Effector memory CD4-positive, alpha-beta T cell (primary cell): ENCODE data around the gene PDE11A.

ENCODE experiments used
- DNase-seq, 3 donors: peaks; one replicate each; pipeline ENCODE4 v3.0.0-alpha.2; 2020
- H3K27ac ChIP-seq: 2 replicates; pipeline ENCODE4 v1.7.0; 2013; ENCODE audit warnings: mild to moderate bottlenecking, low read length, moderate library complexity; ENCODE audit not compliant: insufficient read depth, poor library complexity, severe bottlenecking
- H3K27me3 ChIP-seq: replicated peaks from 2 replicates; pipeline ENCODE4 v1.7.0; 2013; ENCODE audit warnings: mild to moderate bottlenecking, low read length; ENCODE audit not compliant: insufficient read depth, control insufficient read depth, poor library complexity, severe bottlenecking
- H3K36me3 ChIP-seq: 2 replicates; pipeline ENCODE4 v1.7.0; 2013; ENCODE audit warnings: mild to moderate bottlenecking, low read length, moderate library complexity; ENCODE audit not compliant: control insufficient read depth, insufficient read depth
- H3K4me1 ChIP-seq: 2 replicates; pipeline ENCODE4 v1.7.0; 2013; ENCODE audit warnings: low read length, mild to moderate bottlenecking; ENCODE audit not compliant: control insufficient read depth, insufficient read depth, poor library complexity, severe bottlenecking
- H3K4me3 ChIP-seq: 2 replicates; pipeline ENCODE4 v1.7.0; 2013; ENCODE audit warnings: low read length, low read depth, mild to moderate bottlenecking; ENCODE audit not compliant: insufficient read depth, poor library complexity, severe bottlenecking
- H3K9me3 ChIP-seq: 2 replicates; pipeline ENCODE4 v1.7.0; 2013; ENCODE audit warnings: mild to moderate bottlenecking, low read length, moderate library complexity; ENCODE audit not compliant: control insufficient read depth

Gene PDE11A

GRCh38 chr2:177680866-177681712 lies 391.5 kb downstream of the PDE11A start:
- Histone ChIP-seq H3K27ac (no peak overlapping the region), H3K36me3 (no peaks in the 10 kb centered on the region), H3K27me3 (no peaks in the 10 kb centered on the region), H3K4me1 (no peaks in the 10 kb centered on the region), H3K9me3 (no peaks in the 10 kb centered on the region), H3K4me3 (no peak overlapping the region)
- no peak for DNase-seq

DNA sequence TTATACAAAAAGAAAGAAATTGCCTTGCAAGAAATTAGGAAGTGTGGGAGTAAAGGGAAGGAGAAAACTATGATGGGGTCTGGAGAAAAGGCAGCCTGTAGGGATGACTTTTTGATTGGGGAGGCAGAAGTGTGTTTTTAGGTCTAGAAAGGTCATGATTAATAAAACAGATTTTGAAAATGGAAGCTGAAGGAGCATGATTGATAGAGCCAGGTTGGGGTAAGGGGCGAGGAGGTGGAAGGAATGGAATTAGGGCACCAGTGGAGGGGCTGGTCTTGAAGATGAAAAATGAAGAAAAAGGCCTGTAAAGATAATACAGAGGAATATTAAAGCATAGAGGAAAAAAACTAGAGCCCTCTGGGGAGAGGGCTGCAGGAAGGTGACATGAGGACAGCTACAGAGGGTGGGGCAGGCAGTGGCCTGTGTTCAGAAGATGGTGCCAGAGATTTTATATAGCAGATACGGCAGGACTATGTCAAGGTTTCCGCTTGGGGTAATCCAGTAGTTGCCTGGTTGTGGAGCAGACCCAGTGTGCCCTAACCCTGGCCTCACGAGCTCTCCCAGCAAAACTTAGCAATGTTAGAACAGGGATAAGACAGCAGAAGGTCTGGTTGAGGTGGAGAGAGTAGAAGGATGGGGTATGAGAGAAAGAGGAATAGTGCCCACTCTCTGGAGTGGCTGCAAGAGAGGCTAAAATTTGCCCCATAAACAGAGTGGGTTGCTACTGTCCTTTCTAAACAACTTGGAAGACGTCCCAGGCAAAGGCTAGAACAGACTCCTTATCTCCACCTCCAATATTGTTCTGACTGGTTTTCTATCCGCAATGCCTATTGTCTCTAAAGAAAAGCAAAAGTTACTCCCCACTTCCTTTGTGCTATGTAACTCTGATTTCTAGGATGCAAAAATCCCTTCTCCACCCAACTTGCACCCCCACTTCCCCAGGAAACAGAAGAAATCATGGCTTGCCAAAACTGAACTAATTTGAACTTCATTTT lies 392.7 kb downstream of the PDE11A start:
- Histone ChIP-seq H3K4me3 (no peak overlapping the region), H3K36me3 (no peaks in the 10 kb centered on the region), H3K27ac (no peak overlapping the region), H3K4me1 (no peaks in the 10 kb centered on the region), H3K9me3 (no peaks in the 10 kb centered on the region), H3K27me3 (no peaks in the 10 kb centered on the region)
- DNase-seq = no peak

DNA sequence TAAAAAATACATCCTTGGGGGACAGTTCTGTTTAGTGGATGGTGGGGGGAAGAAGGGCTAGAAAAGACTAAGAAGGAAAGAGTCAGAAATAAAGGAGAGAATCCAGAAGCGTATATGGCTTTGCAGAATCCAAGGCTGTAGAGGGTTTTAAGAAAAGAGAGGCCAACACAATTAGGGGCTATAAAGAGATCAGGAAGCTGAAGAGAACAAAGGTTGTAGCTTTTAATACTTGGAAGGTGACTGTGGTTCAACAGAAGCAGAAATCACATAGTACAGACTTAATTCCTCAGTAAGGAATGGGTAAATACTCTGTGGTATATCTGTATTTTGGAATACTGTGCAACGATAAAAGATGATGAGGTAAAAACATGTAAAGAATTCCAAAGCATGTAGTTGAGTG lies 393.6 kb downstream of the PDE11A start:
- DNase-seq = no peak
- no peak overlapping the region for H3K4me3 ChIP-seq
- no peaks in the 10 kb centered on the region for H3K27me3 ChIP-seq
- H3K36me3 ChIP-seq = no peaks in the 10 kb centered on the region
- no peaks in the 10 kb centered on the region for H3K4me1 ChIP-seq
- H3K27ac ChIP-seq = no peak overlapping the region
- no peaks in the 10 kb centered on the region for H3K9me3 ChIP-seq

DNA sequence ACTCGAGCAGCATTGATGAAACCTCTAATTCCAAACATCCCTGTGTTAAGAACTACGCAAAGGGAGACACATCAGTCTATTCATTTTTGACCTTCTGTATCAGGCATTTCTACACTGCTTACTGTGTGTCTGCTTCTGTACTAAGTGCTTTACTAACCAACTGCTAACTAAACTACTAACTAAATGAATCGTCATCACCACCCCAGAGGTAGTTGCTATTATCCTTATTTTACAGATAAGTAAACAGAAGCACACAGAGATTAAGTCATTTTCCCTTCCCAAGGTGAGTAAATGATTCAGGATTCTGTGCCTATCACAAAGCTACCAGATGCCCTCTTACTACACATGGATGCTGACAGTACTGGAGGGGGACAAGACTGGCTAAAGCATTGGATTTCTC lies 395.9 kb downstream of the PDE11A start:
- H3K27me3 ChIP-seq = no peaks in the 10 kb centered on the region
- no peak overlapping the region for H3K4me3 ChIP-seq
- H3K9me3 ChIP-seq = no peaks in the 10 kb centered on the region
- H3K4me1 ChIP-seq = no peaks in the 10 kb centered on the region
- no peaks in the 10 kb centered on the region for H3K36me3 ChIP-seq
- H3K27ac ChIP-seq = no peak overlapping the region
- no peak for DNase-seq

DNA sequence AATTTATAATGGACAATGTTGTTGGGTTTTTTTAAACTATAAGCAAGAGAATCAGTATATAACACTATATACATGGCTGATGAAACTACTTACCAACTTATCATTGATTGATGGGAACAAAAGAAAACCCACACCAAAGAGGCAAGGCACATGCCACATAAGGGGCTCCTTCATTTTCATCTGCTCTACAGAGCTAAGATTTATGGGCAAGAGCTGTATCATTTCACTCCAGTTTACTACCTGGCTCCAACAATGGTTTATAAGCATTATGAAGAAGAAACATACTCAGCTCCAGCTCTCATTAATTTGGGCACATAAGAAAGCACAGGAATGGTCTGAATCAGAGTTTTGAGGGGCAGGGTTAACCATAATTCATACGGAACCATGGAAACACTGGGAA lies 396.8 kb downstream of the PDE11A start:
- H3K9me3 ChIP-seq = no peaks in the 10 kb centered on the region
- no peak overlapping the region for H3K27ac ChIP-seq
- no peaks in the 10 kb centered on the region for H3K4me1 ChIP-seq
- H3K27me3 ChIP-seq = no peaks in the 10 kb centered on the region
- H3K36me3 ChIP-seq = no peaks in the 10 kb centered on the region
- no peak for DNase-seq
- no peak overlapping the region for H3K4me3 ChIP-seq

- Histone ChIP-seq H3K27ac (no peak overlapping the region), H3K27me3 (no peaks in the 10 kb centered on the region)
- DNase-seq = no peak
Observed at GRCh38 chr2:177675350-177675821, 397.2 kb downstream of the PDE11A start.

GRCh38 chr2:177673602-177674595 lies 398.7 kb downstream of the PDE11A start:
- Histone ChIP-seq H3K36me3 (no peaks in the 10 kb centered on the region), H3K4me3 (no peak overlapping the region), H3K27me3 (no peaks in the 10 kb centered on the region), H3K27ac (no peak overlapping the region), H3K4me1 (no peaks in the 10 kb centered on the region), H3K9me3 (no peaks in the 10 kb centered on the region)
- no peak for DNase-seq

More at GRCh38 chr2:177675350-177675821, 397.2 kb downstream of the PDE11A start:
- no peaks in the 10 kb centered on the region for H3K4me1 ChIP-seq
- no peak overlapping the region for H3K4me3 ChIP-seq
- no peaks in the 10 kb centered on the region for H3K9me3 ChIP-seq
- H3K36me3 ChIP-seq = no peaks in the 10 kb centered on the region

GRCh38 chr2:177671662-177672061 lies 400.9 kb downstream of the PDE11A start:
- no peak overlapping the region for H3K27ac ChIP-seq
- no peaks in the 10 kb centered on the region for H3K36me3 ChIP-seq
- no peaks in the 10 kb centered on the region for H3K27me3 ChIP-seq
- H3K4me3 ChIP-seq = no peak overlapping the region
- H3K9me3 ChIP-seq = no peaks in the 10 kb centered on the region
- H3K4me1 ChIP-seq = no peaks in the 10 kb centered on the region
- DNase-seq = no peak

- H3K9me3 ChIP-seq = no peaks in the 10 kb centered on the region
- no peak overlapping the region for H3K4me3 ChIP-seq
- DNase-seq = no peak
- H3K4me1 ChIP-seq = no peaks in the 10 kb centered on the region
- H3K27me3 ChIP-seq = no peaks in the 10 kb centered on the region
- no peaks in the 10 kb centered on the region for H3K36me3 ChIP-seq
- H3K27ac ChIP-seq = no peak overlapping the region
Observed at GRCh38 chr2:177670791-177671535, 401.6 kb downstream of the PDE11A start.
